ENCODE results near the gene CFAP46.

DNA sequence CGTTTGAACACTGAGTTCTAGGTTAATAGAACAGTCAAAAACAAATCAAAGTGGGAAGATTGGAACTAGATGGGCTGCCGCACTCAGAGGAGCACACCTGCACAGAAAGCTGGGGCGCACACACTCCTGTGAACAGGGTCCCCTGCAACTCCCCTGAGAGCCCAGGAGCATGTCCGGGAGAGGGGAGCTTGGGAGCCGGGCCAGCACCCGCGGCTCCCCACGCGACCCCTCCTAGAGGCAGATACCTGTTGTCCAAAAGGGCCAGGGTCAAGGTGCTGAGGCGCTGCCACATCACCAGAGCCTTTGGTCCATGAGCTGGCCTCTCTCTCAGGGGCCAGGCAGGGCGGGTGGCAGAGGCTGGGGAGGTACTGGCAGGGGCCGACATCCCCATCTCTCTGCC is 162.0 kb downstream of the CFAP46 start:
- TF ChIP-seq MXI1 (IDR thresholded peaks at IDR 0.05; ENCODE audit: borderline replicate concordance, low read depth, low read length): no peak
- TF ChIP-seq, protein P1, sequence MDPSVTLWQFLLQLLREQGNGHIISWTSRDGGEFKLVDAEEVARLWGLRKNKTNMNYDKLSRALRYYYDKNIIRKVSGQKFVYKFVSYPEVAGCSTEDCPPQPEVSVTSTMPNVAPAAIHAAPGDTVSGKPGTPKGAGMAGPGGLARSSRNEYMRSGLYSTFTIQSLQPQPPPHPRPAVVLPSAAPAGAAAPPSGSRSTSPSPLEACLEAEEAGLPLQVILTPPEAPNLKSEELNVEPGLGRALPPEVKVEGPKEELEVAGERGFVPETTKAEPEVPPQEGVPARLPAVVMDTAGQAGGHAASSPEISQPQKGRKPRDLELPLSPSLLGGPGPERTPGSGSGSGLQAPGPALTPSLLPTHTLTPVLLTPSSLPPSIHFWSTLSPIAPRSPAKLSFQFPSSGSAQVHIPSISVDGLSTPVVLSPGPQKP (IDR thresholded peaks at IDR 0.05; ENCODE audit: borderline replicate concordance, low read depth, low read length): no peak
- TF ChIP-seq, protein P2, sequence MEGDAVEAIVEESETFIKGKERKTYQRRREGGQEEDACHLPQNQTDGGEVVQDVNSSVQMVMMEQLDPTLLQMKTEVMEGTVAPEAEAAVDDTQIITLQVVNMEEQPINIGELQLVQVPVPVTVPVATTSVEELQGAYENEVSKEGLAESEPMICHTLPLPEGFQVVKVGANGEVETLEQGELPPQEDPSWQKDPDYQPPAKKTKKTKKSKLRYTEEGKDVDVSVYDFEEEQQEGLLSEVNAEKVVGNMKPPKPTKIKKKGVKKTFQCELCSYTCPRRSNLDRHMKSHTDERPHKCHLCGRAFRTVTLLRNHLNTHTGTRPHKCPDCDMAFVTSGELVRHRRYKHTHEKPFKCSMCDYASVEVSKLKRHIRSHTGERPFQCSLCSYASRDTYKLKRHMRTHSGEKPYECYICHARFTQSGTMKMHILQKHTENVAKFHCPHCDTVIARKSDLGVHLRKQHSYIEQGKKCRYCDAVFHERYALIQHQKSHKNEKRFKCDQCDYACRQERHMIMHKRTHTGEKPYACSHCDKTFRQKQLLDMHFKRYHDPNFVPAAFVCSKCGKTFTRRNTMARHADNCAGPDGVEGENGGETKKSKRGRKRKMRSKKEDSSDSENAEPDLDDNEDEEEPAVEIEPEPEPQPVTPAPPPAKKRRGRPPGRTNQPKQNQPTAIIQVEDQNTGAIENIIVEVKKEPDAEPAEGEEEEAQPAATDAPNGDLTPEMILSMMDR (conservative IDR thresholded peaks at IDR 0.05; ENCODE audit: low read depth, low read length): no peak
- no peak for TF ChIP-seq RAD21 (IDR thresholded peaks at IDR 0.05; ENCODE audit: low read length)
- TF ChIP-seq RFX5 (IDR thresholded peaks at IDR 0.05; ENCODE audit: low read depth, low read length): no peak
- TF ChIP-seq CHD1 (IDR thresholded peaks at IDR 0.05; ENCODE audit: low read depth, low read length): no peak
- TF ChIP-seq RCOR1 (IDR thresholded peaks at IDR 0.05; ENCODE audit: insufficient replicate concordance, low read length): no peak
